CD4-positive, alpha-beta memory T cell (primary cell): ENCODE results near the gene SERGEF. TPM values are rescaled to one million over a fixed set of nuclear protein-coding genes. Genes with fewer than 3 reads are reported as not detected.

Experiments
- CTCF ChIA-PET: fragments of 350-600 bp; sonication (Branson Sonifier 250); formaldehyde crosslinking; loops from one replicate; lab custom pipeline; 2021; ENCODE audit warnings: inconsistent platforms; ENCODE audit not compliant: partially characterized antibody; lab: Charles Lee
- POLR2A ChIA-PET: fragments of 350-600 bp; sonication (Branson Sonifier 250); formaldehyde crosslinking; loops from one replicate; lab custom pipeline; 2021; ENCODE audit not compliant: partially characterized antibody; lab: Charles Lee
- DNase-seq, 5 donors: peaks; one replicate each; pipeline versions ENCODE4 v3.0.0 to v3.0.0-alpha.2; 2020 to 2022; ENCODE audit warnings: mixed read lengths in 1 of 5
- H3K27ac ChIP-seq: one replicate; pipeline ENCODE4 v1.7.0; 2013; ENCODE audit warnings: low read depth, low read length
- H3K27me3 ChIP-seq: 2 replicates; pipeline ENCODE4 v1.7.0; 2013; ENCODE audit warnings: mild to moderate bottlenecking, low read length, moderate library complexity; ENCODE audit not compliant: insufficient read depth
- H3K36me3 ChIP-seq: 2 replicates; pipeline ENCODE4 v1.7.0; 2013; ENCODE audit warnings: mild to moderate bottlenecking, low read length, moderate library complexity; ENCODE audit not compliant: insufficient read depth
- H3K4me1 ChIP-seq: 2 replicates; pipeline ENCODE4 v1.7.0; 2013; ENCODE audit warnings: mild to moderate bottlenecking, low read length, moderate library complexity; ENCODE audit not compliant: insufficient read depth
- H3K4me3 ChIP-seq, 2 donors: one replicate each; pipeline ENCODE4 v1.7.0; 2013; ENCODE audit warnings: low read length in 2 of 2, mild to moderate bottlenecking in 1 of 2
- H3K9me3 ChIP-seq, 2 donors: one replicate each; pipeline ENCODE4 v1.7.0; 2013; ENCODE audit warnings: low read length in 2 of 2, control low read depth in 1 of 2; ENCODE audit not compliant: control insufficient read depth in 1 of 2
- H3K27ac Mint-ChIP-seq, 7 donors: one replicate each; pipeline ENCODE4 v1.8.0; 2020 to 2021; ENCODE audit warnings: mixed read lengths in 7 of 7, mild to moderate bottlenecking in 6 of 7, inconsistent platforms in 3 of 7, moderate library complexity in 3 of 7
- H3K27me3 Mint-ChIP-seq, 2 donors: one replicate each; pipeline ENCODE4 v1.8.0; 2020 to 2021; ENCODE audit warnings: mixed read lengths in 2 of 2
- H3K36me3 Mint-ChIP-seq, 2 donors: one replicate each; pipeline ENCODE4 v1.8.0; 2020 to 2021; ENCODE audit warnings: mixed read lengths in 2 of 2, inconsistent platforms in 1 of 2, mild to moderate bottlenecking in 1 of 2
- H3K4me1 Mint-ChIP-seq, 4 donors: one replicate each; pipeline ENCODE4 v1.8.0; 2020 to 2021; ENCODE audit warnings: mixed read lengths in 4 of 4, mild to moderate bottlenecking in 1 of 4
- H3K4me3 Mint-ChIP-seq, 8 donors: one replicate each; pipeline ENCODE4 v1.8.0; 2020 to 2021; ENCODE audit warnings: mixed read lengths in 8 of 8, mild to moderate bottlenecking in 7 of 8, moderate library complexity in 6 of 8, inconsistent platforms in 3 of 8
- H3K9me3 Mint-ChIP-seq, 8 donors: one replicate each; pipeline ENCODE4 v1.8.0; 2020 to 2021; ENCODE audit warnings: mixed read lengths in 8 of 8, mild to moderate bottlenecking in 5 of 8, inconsistent platforms in 3 of 8, moderate library complexity in 1 of 8
- intact Hi-C: fragments of 100-400 bp; cut with micrococcal nuclease; formaldehyde crosslinking; loops from one replicate; pipeline ENCODE4 v1.15.1; 2023
- polyA plus RNA-seq, 2 donors: library from polyadenylated mRNA; unstranded; fragments of 300-500 nt; fragmentation: Illumina TruSeq; gene quantifications; one replicate each; pipeline ENCODE4 v1.2.3, GENCODE V29; 2021
- total RNA-seq, 2 experiments: library from RNA; stranded (reverse); gene quantifications; one replicate each; pipeline ENCODE4 v1.2.3, GENCODE V29; 2021

SERGEF gene
- total and polyA plus RNA-seq, 4 experiments from 2014 or later = 46.2 to 82.7 (median 63.7) TPM

GRCh38 chr11:17767914-17768313 lies 244.9 kb downstream of the SERGEF start:
- H3K4me3 Mint-ChIP-seq = no peak overlapping the region
- DNase-seq = no peak
- CTCF ChIA-PET = no interaction called here
- H3K36me3 Mint-ChIP-seq = no peaks in the 10 kb centered on the region
- no peaks in the 10 kb centered on the region for H3K9me3 Mint-ChIP-seq
- H3K4me3 ChIP-seq = no peak overlapping the region
- no peaks in the 10 kb centered on the region for H3K4me1 Mint-ChIP-seq
- H3K36me3 ChIP-seq = no peaks in the 10 kb centered on the region
- no peak overlapping the region for H3K27ac ChIP-seq
- POLR2A ChIA-PET = no interaction called here
- H3K9me3 ChIP-seq = no peaks in the 10 kb centered on the region
- no peaks in the 10 kb centered on the region for H3K4me1 ChIP-seq
- no peak overlapping the region for H3K27ac Mint-ChIP-seq
- no peaks in the 10 kb centered on the region for H3K27me3 ChIP-seq
- intact Hi-C loops = no loop called here
- peaks cover 3 to 6% of the 10 kb centered on the region in 2 donors for H3K27me3 Mint-ChIP-seq

- Histone ChIP-seq H3K27ac (no peak overlapping the region), H3K9me3 (no peaks in the 10 kb centered on the region), H3K27me3 (no peaks in the 10 kb centered on the region), H3K4me1 (no peaks in the 10 kb centered on the region), H3K36me3 (no peaks in the 10 kb centered on the region), H3K4me3 (no peak overlapping the region)
- CTCF ChIA-PET = no interaction called here
- no peak overlapping the region for H3K4me3 Mint-ChIP-seq
- no peaks in the 10 kb centered on the region for H3K9me3 Mint-ChIP-seq
- POLR2A ChIA-PET = no interaction called here
- no peak overlapping the region for H3K27ac Mint-ChIP-seq
- no peaks in the 10 kb centered on the region for H3K4me1 Mint-ChIP-seq
- DNase-seq = no peak
- H3K27me3 Mint-ChIP-seq = peaks cover 3 to 6% of the 10 kb centered on the region in 2 donors
- H3K36me3 Mint-ChIP-seq = no peaks in the 10 kb centered on the region
- intact Hi-C loops = no loop called here
Measured at GRCh38 chr11:17767301-17767885, 245.5 kb downstream of the SERGEF start.

GRCh38 chr11:17766590-17766989 lies 246.3 kb downstream of the SERGEF start:
- Mint-ChIP-seq H3K9me3 (no peaks in the 10 kb centered on the region), H3K4me1 (no peaks in the 10 kb centered on the region), H3K27me3 (peaks cover 3 to 6% of the 10 kb centered on the region in 2 donors), H3K27ac (no peak overlapping the region), H3K4me3 (no peak overlapping the region), H3K36me3 (no peaks in the 10 kb centered on the region)
- Histone ChIP-seq H3K9me3 (no peaks in the 10 kb centered on the region), H3K36me3 (no peaks in the 10 kb centered on the region), H3K4me3 (no peak overlapping the region), H3K27me3 (no peaks in the 10 kb centered on the region), H3K4me1 (no peaks in the 10 kb centered on the region), H3K27ac (no peak overlapping the region)
- ChIA-PET POLR2A (no interaction called here), CTCF (no interaction called here)
- no peak for DNase-seq
- intact Hi-C loops = no loop called here

- intact Hi-C loops = no loop called here
- ChIA-PET POLR2A (no interaction called here), CTCF (no interaction called here)
- H3K4me1 Mint-ChIP-seq = no peaks in the 10 kb centered on the region
- no peaks in the 10 kb centered on the region for H3K36me3 Mint-ChIP-seq
- H3K4me3 Mint-ChIP-seq = no peak overlapping the region
- H3K9me3 Mint-ChIP-seq = no peaks in the 10 kb centered on the region
- Histone ChIP-seq H3K9me3 (no peaks in the 10 kb centered on the region), H3K36me3 (no peaks in the 10 kb centered on the region), H3K27ac (no peak overlapping the region), H3K4me1 (no peaks in the 10 kb centered on the region), H3K27me3 (no peaks in the 10 kb centered on the region), H3K4me3 (no peak overlapping the region)
- H3K27ac Mint-ChIP-seq = peak overlapping the region in 1 of 7 donors; percentile 43
- DNase-seq = no peak
- peaks cover 3 to 6% of the 10 kb centered on the region in 2 donors for H3K27me3 Mint-ChIP-seq
Measured at GRCh38 chr11:17766073-17766359, 246.8 kb downstream of the SERGEF start.

- Histone ChIP-seq H3K4me1 (no peaks in the 10 kb centered on the region), H3K27me3 (no peaks in the 10 kb centered on the region), H3K4me3 (no peak overlapping the region), H3K36me3 (no peaks in the 10 kb centered on the region), H3K9me3 (no peaks in the 10 kb centered on the region), H3K27ac (no peak overlapping the region)
- intact Hi-C loops = no loop called here
- POLR2A ChIA-PET = no interaction called here
- Mint-ChIP-seq H3K27me3 (peaks cover 3 to 6% of the 10 kb centered on the region in 2 donors), H3K9me3 (no peaks in the 10 kb centered on the region), H3K4me3 (no peak overlapping the region), H3K4me1 (no peaks in the 10 kb centered on the region), H3K36me3 (no peaks in the 10 kb centered on the region), H3K27ac (no peak overlapping the region)
- no peak for DNase-seq
- CTCF ChIA-PET = no interaction called here
Measured at GRCh38 chr11:17765356-17766072, 247.3 kb downstream of the SERGEF start.

- H3K36me3 ChIP-seq = no peaks in the 10 kb centered on the region
- H3K27me3 ChIP-seq = no peaks in the 10 kb centered on the region
- H3K36me3 Mint-ChIP-seq = no peaks in the 10 kb centered on the region
- ChIA-PET CTCF (no interaction called here), POLR2A (no interaction called here)
- H3K27me3 Mint-ChIP-seq = peaks cover 3 to 6% of the 10 kb centered on the region in 2 donors
- H3K9me3 ChIP-seq = no peaks in the 10 kb centered on the region
- H3K27ac Mint-ChIP-seq = no peak overlapping the region
- intact Hi-C loops = no loop called here
- no peaks in the 10 kb centered on the region for H3K9me3 Mint-ChIP-seq
- H3K4me1 Mint-ChIP-seq = no peaks in the 10 kb centered on the region
- no peak for DNase-seq
- H3K4me1 ChIP-seq = no peaks in the 10 kb centered on the region
- no peak overlapping the region for H3K4me3 Mint-ChIP-seq
- H3K4me3 ChIP-seq = no peak overlapping the region
- H3K27ac ChIP-seq = no peak overlapping the region
Measured at GRCh38 chr11:17764446-17765218, 248.2 kb downstream of the SERGEF start.

GRCh38 chr11:17763703-17764102 lies 249.1 kb downstream of the SERGEF start:
- DNase-seq = no peak
- intact Hi-C loops = no loop called here

More at GRCh38 chr11:17763703-17764102, 249.1 kb downstream of the SERGEF start:
- no peaks in the 10 kb centered on the region for H3K36me3 Mint-ChIP-seq
- Histone ChIP-seq H3K4me3 (no peak overlapping the region), H3K27me3 (no peaks in the 10 kb centered on the region), H3K9me3 (no peaks in the 10 kb centered on the region), H3K36me3 (no peaks in the 10 kb centered on the region), H3K27ac (no peak overlapping the region), H3K4me1 (no peaks in the 10 kb centered on the region)
- H3K27ac Mint-ChIP-seq = no peak overlapping the region
- H3K4me3 Mint-ChIP-seq = no peak overlapping the region
- POLR2A ChIA-PET = no interaction called here
- no peaks in the 10 kb centered on the region for H3K9me3 Mint-ChIP-seq
- H3K4me1 Mint-ChIP-seq = no peaks in the 10 kb centered on the region
- peaks cover 2 to 4% of the 10 kb centered on the region in 2 donors for H3K27me3 Mint-ChIP-seq
- CTCF ChIA-PET = no interaction called here
